Large intestine (tissue), 3 donors: ENCODE data around the gene ACTL6B. TPM values are rescaled to one million over a fixed set of nuclear protein-coding genes. Genes with fewer than 3 reads are reported as not detected.

Experiments
- DNase-seq, 2 donors: peaks; one replicate each; pipeline versions ENCODE4 v3.0.0 to v3.0.0-alpha.2; 2013
- H3K27ac ChIP-seq: one replicate; pipeline ENCODE4 v1.5.1; 2013; ENCODE audit warnings: low read length
- H3K27me3 ChIP-seq: 2 replicates; pipeline ENCODE4 v1.6.1; 2013; ENCODE audit warnings: low read length; ENCODE audit not compliant: control insufficient read depth, insufficient read depth
- H3K36me3 ChIP-seq: 2 replicates; pipeline ENCODE4 v1.6.1; 2013; ENCODE audit warnings: low read length; ENCODE audit not compliant: control insufficient read depth, insufficient read depth
- H3K4me1 ChIP-seq: one replicate; pipeline ENCODE4 v1.6.1; 2013; ENCODE audit warnings: low read length; ENCODE audit not compliant: control insufficient read depth, insufficient read depth
- H3K4me3 ChIP-seq: one replicate; pipeline ENCODE4 v1.5.1; 2013; ENCODE audit warnings: low read length
- H3K9me3 ChIP-seq: one replicate; pipeline ENCODE4 v1.6.1; 2013; ENCODE audit warnings: mild to moderate bottlenecking, low read depth, low read length, moderate library complexity; ENCODE audit not compliant: control insufficient read depth
- WGBS: methylation state at CpG from one replicate; pipeline ENCODE4 v1.1.5; 2013; ENCODE audit warnings: low lambda C conversion rate; ENCODE audit not compliant: insufficient coverage; 5-methylcytosine and 5-hydroxymethylcytosine counted together
- polyA plus RNA-seq: library from polyadenylated mRNA; unstranded; fragments of 120-200 nt; gene quantifications from one replicate; pipeline ENCODE4 v1.2.1, GENCODE V29; 2013

The ACTL6B gene
- polyA plus RNA-seq, 1 donor = 2.9 TPM

- Histone ChIP-seq H3K4me1 (peaks cover 22% of the 10 kb centered on the region), H3K36me3 (peaks cover 59% of the 10 kb centered on the region), H3K27ac (no peak overlapping the region), H3K27me3 (no peaks in the 10 kb centered on the region), H3K4me3 (no peak overlapping the region), H3K9me3 (no peaks in the 10 kb centered on the region)
- no CpG with 5 or more reads among the region's 18 CpGs for WGBS
- DNase-seq = no peak
These were observed 33.2 kb upstream of the ACTL6B start for GRCh38 chr7:100689230-100690135.

- no peaks in the 10 kb centered on the region for H3K9me3 ChIP-seq
- no peak for DNase-seq
- H3K36me3 ChIP-seq = peaks cover 70% of the 10 kb centered on the region
- H3K27me3 ChIP-seq = no peaks in the 10 kb centered on the region
- no peak overlapping the region for H3K4me3 ChIP-seq
- H3K4me1 ChIP-seq = peaks cover 22% of the 10 kb centered on the region
- H3K27ac ChIP-seq = no peak overlapping the region
- WGBS = no CpG with 5 or more reads among the region's 16 CpGs
These were observed 32.1 kb upstream of the ACTL6B start for GRCh38 chr7:100688326-100688860.

- Histone ChIP-seq H3K36me3 (peaks cover 75% of the 10 kb centered on the region), H3K27ac (no peak overlapping the region), H3K9me3 (no peaks in the 10 kb centered on the region), H3K4me1 (peaks cover 21% of the 10 kb centered on the region), H3K4me3 (no peak overlapping the region), H3K27me3 (no peaks in the 10 kb centered on the region)
- no peak for DNase-seq
- WGBS = no CpG with 5 or more reads among the region's 25 CpGs
These were observed 31.6 kb upstream of the ACTL6B start for GRCh38 chr7:100687751-100688300.

- no peak for DNase-seq
- WGBS = no CpG with 5 or more reads among the region's 22 CpGs
- Histone ChIP-seq H3K27me3 (no peaks in the 10 kb centered on the region), H3K36me3 (peaks cover 81% of the 10 kb centered on the region), H3K4me3 (no peak overlapping the region), H3K4me1 (peaks cover 15% of the 10 kb centered on the region), H3K9me3 (no peaks in the 10 kb centered on the region), H3K27ac (no peak overlapping the region)
These were observed 31.0 kb upstream of the ACTL6B start for GRCh38 chr7:100687261-100687660.

GRCh38 chr7:100686822-100687211 is 30.6 kb upstream of the ACTL6B start:
- H3K36me3 ChIP-seq = peaks cover 85% of the 10 kb centered on the region

GRCh38 chr7:100686201-100686821 is 30.1 kb upstream of the ACTL6B start:
- no peaks in the 10 kb centered on the region for H3K9me3 ChIP-seq
- H3K27ac ChIP-seq = no peak overlapping the region
- H3K36me3 ChIP-seq = peaks cover 90% of the 10 kb centered on the region
- WGBS = no CpG with 5 or more reads among the region's 33 CpGs
- no peaks in the 10 kb centered on the region for H3K27me3 ChIP-seq
- peaks cover 7% of the 10 kb centered on the region for H3K4me1 ChIP-seq
- no peak overlapping the region for H3K4me3 ChIP-seq
- no peak for DNase-seq

More at GRCh38 chr7:100686822-100687211, 30.6 kb upstream of the ACTL6B start:
- Histone ChIP-seq H3K27me3 (no peaks in the 10 kb centered on the region), H3K4me1 (peaks cover 11% of the 10 kb centered on the region), H3K27ac (no peak overlapping the region), H3K9me3 (no peaks in the 10 kb centered on the region), H3K4me3 (no peak overlapping the region)
- WGBS = 100% methylated on average over 1 of the region's 17 CpGs
- no peak for DNase-seq

- H3K4me3 ChIP-seq = no peak overlapping the region
- H3K9me3 ChIP-seq = no peaks in the 10 kb centered on the region
- DNase-seq = no peak
- peaks cover 90% of the 10 kb centered on the region for H3K36me3 ChIP-seq
- peaks cover under 1% of the 10 kb centered on the region for H3K4me1 ChIP-seq
- no peaks in the 10 kb centered on the region for H3K27me3 ChIP-seq
- H3K27ac ChIP-seq = no peak overlapping the region
- no CpG with 5 or more reads among the region's 17 CpGs for WGBS
These were observed 29.4 kb upstream of the ACTL6B start for GRCh38 chr7:100685631-100686145.

GRCh38 chr7:100685049-100685605 is 28.9 kb upstream of the ACTL6B start:
- Histone ChIP-seq H3K4me1 (peaks cover under 1% of the 10 kb centered on the region), H3K36me3 (peaks cover 95% of the 10 kb centered on the region), H3K9me3 (no peaks in the 10 kb centered on the region), H3K27ac (no peak overlapping the region), H3K27me3 (no peaks in the 10 kb centered on the region), H3K4me3 (no peak overlapping the region)
- no peak for DNase-seq
- WGBS = no CpG with 5 or more reads among the region's 18 CpGs

- DNase-seq = no peak
These were observed 28.3 kb upstream of the ACTL6B start for GRCh38 chr7:100684534-100685042.

More at GRCh38 chr7:100684534-100685042, 28.3 kb upstream of the ACTL6B start:
- Histone ChIP-seq H3K4me1 (peaks cover 6% of the 10 kb centered on the region), H3K9me3 (no peaks in the 10 kb centered on the region), H3K27ac (no peak overlapping the region), H3K27me3 (no peaks in the 10 kb centered on the region), H3K36me3 (peaks cover 98% of the 10 kb centered on the region), H3K4me3 (no peak overlapping the region)
- no CpG with 5 or more reads among the region's 16 CpGs for WGBS
